Spleen (tissue), 11 donors: ENCODE measurements around the gene TRIO. TPM values are rescaled to one million over a fixed set of nuclear protein-coding genes. Genes with fewer than 3 reads are reported as not detected.
A peak's percentile ranks its signal among the peaks of the same experiment; 100 is the strongest.

Experiments
- DNase-seq: peaks from one replicate; pipeline ENCODE4 v3.0.0-alpha.2; 2020
- H3K27ac ChIP-seq, 8 donors: fragments of 200-600 bp; sonication (generic) in 7 of 8; 1 replicate in 4 of 8; 2 replicates in 4 of 8; pipeline versions ENCODE4 v1.5.0 to v1.8.0; 2016 to 2021; ENCODE audit warnings: inconsistent platforms in 4 of 8, mild to moderate bottlenecking in 4 of 8, moderate library complexity in 1 of 8
- H3K27me3 ChIP-seq, 7 donors: fragments of 200-600 bp; sonication (generic) in 6 of 7; replicated peaks in 1 of 7; 1 replicate in 4 of 7; 2 replicates in 3 of 7; pipeline versions ENCODE4 v1.5.0 to v1.8.0; 2016 to 2021; ENCODE audit warnings: inconsistent platforms in 3 of 7, mild to moderate bottlenecking in 1 of 7
- H3K36me3 ChIP-seq, 6 donors: fragments of 200-600 bp; sonication (generic) in 5 of 6; 1 replicate in 4 of 6; 2 replicates in 2 of 6; pipeline versions ENCODE4 v1.5.0 to v1.8.0; 2016 to 2021; ENCODE audit warnings: inconsistent platforms in 2 of 6
- H3K4me1 ChIP-seq, 6 donors: fragments of 200-600 bp; sonication (generic) in 5 of 6; 1 replicate in 3 of 6; 2 replicates in 3 of 6; pipeline versions ENCODE4 v1.5.0 to v1.8.0; 2016 to 2021; ENCODE audit warnings: inconsistent platforms in 3 of 6
- H3K4me3 ChIP-seq, 8 donors: fragments of 200-600 bp; sonication (generic) in 7 of 8; 1 replicate in 4 of 8; 2 replicates in 4 of 8; pipeline versions ENCODE4 v1.5.0 to v1.8.0; 2016 to 2021; ENCODE audit warnings: inconsistent platforms in 4 of 8, mild to moderate bottlenecking in 4 of 8, moderate library complexity in 2 of 8
- H3K9me3 ChIP-seq, 8 donors: fragments of 200-600 bp; sonication (generic) in 7 of 8; 1 replicate in 4 of 8; 2 replicates in 4 of 8; pipeline versions ENCODE4 v1.5.0 to v1.8.0; 2016 to 2021; ENCODE audit warnings: inconsistent platforms in 4 of 8
- CTCF ChIP-seq, 11 experiments: fragments of 200-600 bp in 7 of 11; fragments of 450-650 bp in 4 of 11; sonication (generic) in 4 of 11; IDR thresholded peaks in 8 of 11; conservative IDR thresholded peaks in 3 of 11; 1 replicate in 7 of 11; 2 replicates in 4 of 11; pipeline versions ENCODE4 v1.4.0 to v1.8.0; 2016 to 2021; ENCODE audit warnings: antibody characterized with exemption in 11 of 11, inconsistent platforms in 4 of 11, mild to moderate bottlenecking in 1 of 11
- POLR2A ChIP-seq, 3 donors: fragments of 450-650 bp; IDR thresholded peaks; one replicate each; pipeline ENCODE4 v1.5.1; 2017; ENCODE audit warnings: antibody characterized with exemption in 3 of 3, mild to moderate bottlenecking in 1 of 3
- POLR2AphosphoS5 ChIP-seq, 3 donors: sonication (generic); formaldehyde crosslinking; IDR thresholded peaks; one replicate each; pipeline ENCODE4 v1.5.1; 2017; ENCODE audit warnings: antibody characterized with exemption in 3 of 3
- WGBS, 5 donors: extraction: QIAGEN DNeasy Blood & Tissue Kit in 3 of 5; methylation state at CpG; one replicate each; pipeline versions ENCODE4 v1.1.5 to v1.1.7; 2013 to 2018; 5-methylcytosine and 5-hydroxymethylcytosine counted together
- intact Hi-C: fragments of 100-400 bp; cut with DNase I; formaldehyde crosslinking; loops from one replicate; pipeline ENCODE4 v1.15.0; 2023; ENCODE audit warnings: low total_unique reads
- polyA plus RNA-seq, 3 donors: library from polyadenylated mRNA; stranded (reverse); fragments of 200-250 nt; gene quantifications; one replicate each; pipeline ENCODE4 v1.2.1, GENCODE V29; 2013
- total RNA-seq, 7 donors: library from RNA; depleted of rRNA in 3 of 7; stranded (reverse); fragments of >200 nt in 3 of 7; fragmentation: NEBNext Ultra II Directional in 4 of 7; extraction: Animal tissue kit (Norgen Biotek cat#: 25700) in 4 of 7; gene quantifications; one replicate each; pipeline versions ENCODE4 v1.1.0 to v1.2.1, GENCODE V29; 2016 to 2021
- donor health status: healthy with polysubstance abuse.
- donor health status: DM: no; HTN: no; CAD: no; lungs with moderate emphysema.
- donor health status: DM: no; HTN: no; CAD: no.
- donor health status: Bipolar disorder and iron deficiency.
- donor health status: healthy.
- donor health status: DM: no; HTN: no; CAD: no.
- donor health status: DM: yes; HTN: yes; CAD: no.

Gene TRIO
- total and polyA plus RNA-seq, 10 donors, result 21.5 to 280 (median 190) TPM

- Histone ChIP-seq H3K27ac (no peak overlapping the region), H3K9me3 (peaks cover 0 to 29% (median 15%) of the 10 kb centered on the region in 8 donors), H3K27me3 (no peaks in the 10 kb centered on the region), H3K36me3 (no peaks in the 10 kb centered on the region), H3K4me3 (no peak overlapping the region), H3K4me1 (peaks cover 5 to 70% (median 34%) of the 10 kb centered on the region in 6 donors)
- TF ChIP-seq CTCF (IDR thresholded peaks at IDR 0.05 in 8 of 11, conservative IDR thresholded peaks at IDR 0.05 in 3 of 11) (no peak), POLR2AphosphoS5 (IDR thresholded peaks at IDR 0.05) (no peak), POLR2A (IDR thresholded peaks at IDR 0.05) (no peak)
- DNase-seq, result no peak
- intact Hi-C loops, result no loop called here
- 86 to 93% (median 90%) methylated on average over 5 of the region's 5 CpGs for WGBS, 5 donors
These were observed 113.0 kb downstream of the TRIO start for GRCh38 chr5:14256026-14256690.

DNA sequence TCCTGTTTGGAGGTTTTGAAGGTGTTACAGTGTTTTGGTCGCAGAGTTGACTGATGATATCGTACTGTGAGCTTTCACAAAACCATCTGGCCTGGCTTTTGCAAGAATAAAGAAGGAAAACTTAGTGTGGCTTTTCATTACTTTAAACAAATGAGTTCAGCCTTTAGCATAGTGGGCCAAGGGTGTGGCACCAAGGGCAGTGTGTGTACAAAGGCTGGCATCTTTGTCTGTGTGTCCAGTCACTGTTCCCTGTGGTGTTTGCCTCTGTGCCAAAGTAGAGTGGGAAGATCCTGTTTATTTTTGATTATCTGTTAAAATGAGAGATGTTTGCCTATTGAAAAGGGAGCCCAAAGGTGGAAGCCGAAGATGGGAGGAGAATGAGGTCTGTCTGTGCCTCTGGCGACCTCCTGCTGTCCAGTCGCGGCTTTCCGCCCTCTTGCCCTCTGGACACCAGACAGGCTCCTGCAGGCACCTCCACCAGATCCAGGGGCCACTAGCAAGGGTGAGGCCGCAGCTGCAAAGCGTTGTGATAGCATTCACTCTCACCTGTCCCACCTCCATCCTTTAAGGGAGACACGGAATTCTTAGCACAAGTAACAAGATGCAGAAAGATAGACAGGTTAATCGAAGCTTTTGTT is 113.7 kb downstream of the TRIO start:
- peaks cover 0 to 29% (median 15%) of the 10 kb centered on the region in 8 donors for H3K9me3 ChIP-seq
- no peak for DNase-seq
- intact Hi-C loops, result no loop called here
- TF ChIP-seq POLR2AphosphoS5 (IDR thresholded peaks at IDR 0.05), result no peak
- TF ChIP-seq POLR2A (IDR thresholded peaks at IDR 0.05), result no peak
- TF ChIP-seq CTCF (IDR thresholded peaks at IDR 0.05 in 8 of 11, conservative IDR thresholded peaks at IDR 0.05 in 3 of 11), result no peak
- no peaks in the 10 kb centered on the region for H3K36me3 ChIP-seq
- WGBS, 5 donors, result 89 to 93% (median 92%) methylated on average over 11 of the region's 11 CpGs
- peaks cover 5 to 69% (median 33%) of the 10 kb centered on the region in 6 donors for H3K4me1 ChIP-seq
- no peak overlapping the region for H3K4me3 ChIP-seq
- H3K27ac ChIP-seq, result peak overlapping the region in 1 of 8 donors; percentile 10
- no peaks in the 10 kb centered on the region for H3K27me3 ChIP-seq

DNA sequence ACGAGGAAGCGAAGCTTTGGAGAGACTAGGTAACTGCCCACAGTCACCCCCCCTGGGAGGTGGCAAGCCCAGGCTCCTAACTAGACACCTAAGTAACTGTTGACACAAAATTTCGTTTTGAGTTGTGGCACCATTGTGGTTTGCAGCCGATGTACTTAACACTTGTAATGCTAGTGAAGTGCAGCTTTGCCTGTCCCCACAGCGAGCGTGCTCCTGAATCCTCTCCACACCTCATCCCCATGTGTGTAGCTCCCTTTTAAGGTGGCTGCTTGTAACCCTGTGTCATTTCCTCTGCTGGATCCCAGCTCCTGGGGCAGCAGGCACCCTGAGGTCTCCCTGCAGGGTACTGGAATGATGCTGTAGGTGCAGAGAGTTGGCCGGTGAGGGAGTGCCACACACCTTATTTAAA is 114.9 kb downstream of the TRIO start:
- H3K27me3 ChIP-seq, result no peaks in the 10 kb centered on the region
- TF ChIP-seq CTCF (IDR thresholded peaks at IDR 0.05 in 8 of 11, conservative IDR thresholded peaks at IDR 0.05 in 3 of 11) (no peak), POLR2AphosphoS5 (IDR thresholded peaks at IDR 0.05) (no peak), POLR2A (IDR thresholded peaks at IDR 0.05) (no peak)
- no peaks in the 10 kb centered on the region for H3K36me3 ChIP-seq

DNA sequence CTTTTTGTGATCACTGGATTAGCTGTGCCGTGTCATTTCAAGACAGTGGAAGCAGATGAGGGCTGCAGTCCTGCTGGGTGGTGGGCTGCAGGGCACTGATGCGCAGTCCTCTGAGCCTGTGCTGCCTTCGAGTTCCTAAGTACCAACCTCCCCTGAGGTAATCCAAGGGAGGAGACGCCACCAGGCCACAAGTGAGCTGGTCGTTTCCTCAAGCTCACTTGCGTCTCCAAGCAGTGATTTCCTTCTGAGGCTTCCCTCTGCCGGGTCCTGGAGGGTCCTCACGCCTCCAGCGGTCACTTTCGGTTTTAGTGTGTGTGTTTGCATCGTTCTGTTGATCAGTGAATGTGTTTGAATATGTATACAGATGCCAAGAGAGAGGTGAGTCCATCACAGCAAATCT is 115.7 kb downstream of the TRIO start:
- intact Hi-C loops, result no loop called here
- WGBS, 5 donors, result 23 to 35% (median 24%) methylated on average over 6 to 11 of the region's 11 CpGs
- peak overlapping the region in 3 of 8 donors; percentile 37 to 51 (median 40) for H3K27ac ChIP-seq
- H3K36me3 ChIP-seq, result no peaks in the 10 kb centered on the region
- peak overlapping the region in 1 of 8 donors; percentile 22 for H3K4me3 ChIP-seq
- TF ChIP-seq CTCF (IDR thresholded peaks at IDR 0.05 in 8 of 11, conservative IDR thresholded peaks at IDR 0.05 in 3 of 11) (peak in 2 of 11 experiments; percentile 14 to 21), POLR2AphosphoS5 (IDR thresholded peaks at IDR 0.05) (peak in 1 of 3 donors; percentile 16), POLR2A (IDR thresholded peaks at IDR 0.05) (no peak)
- H3K27me3 ChIP-seq, result no peaks in the 10 kb centered on the region
- peaks cover 0 to 29% (median 15%) of the 10 kb centered on the region in 8 donors for H3K9me3 ChIP-seq
- DNase-seq, result no peak
- H3K4me1 ChIP-seq, result peaks cover 5 to 57% (median 34%) of the 10 kb centered on the region in 6 donors

More for the DNA sequence above, 114.9 kb downstream of the TRIO start:
- Histone ChIP-seq H3K4me1 (peaks cover 5 to 58% (median 29%) of the 10 kb centered on the region in 6 donors), H3K9me3 (peaks cover 0 to 29% (median 15%) of the 10 kb centered on the region in 8 donors), H3K27ac (peak overlapping the region in 3 of 8 donors; percentile 37 to 51 (median 40)), H3K4me3 (no peak overlapping the region)
- intact Hi-C loops, result no loop called here
- 58 to 72% (median 71%) methylated on average over 7 of the region's 7 CpGs for WGBS, 5 donors
- no peak for DNase-seq
